IPS DF 6.9 (cell line): Measurements from ENCODE around the gene BLOC1S1.

Experiments used
- DNase-seq: peaks from one replicate; pipeline ENCODE4 v3.0.0-alpha.2; 2013; ENCODE audit warnings: low read depth, low spot score
- H3K27ac ChIP-seq: one replicate; pipeline ENCODE4 v1.5.1; 2013; ENCODE audit warnings: low read length, control low read depth
- H3K27me3 ChIP-seq: 2 replicates; pipeline ENCODE4 v1.6.1; 2013; ENCODE audit warnings: mild to moderate bottlenecking, low read length; ENCODE audit not compliant: control insufficient read depth, insufficient read depth
- H3K36me3 ChIP-seq: 2 replicates; pipeline ENCODE4 v1.6.1; 2013; ENCODE audit warnings: low read length; ENCODE audit not compliant: control insufficient read depth, insufficient read depth
- H3K4me1 ChIP-seq: 2 replicates; pipeline ENCODE4 v1.6.1; 2013; ENCODE audit warnings: low read length; ENCODE audit not compliant: control insufficient read depth, insufficient read depth
- H3K4me3 ChIP-seq: 2 replicates; pipeline ENCODE4 v1.5.1; 2013; ENCODE audit warnings: mild to moderate bottlenecking, low read length
- H3K9me3 ChIP-seq: 2 replicates; pipeline ENCODE4 v1.6.1; 2013; ENCODE audit warnings: low read length, inconsistent platforms; ENCODE audit not compliant: control insufficient read depth, insufficient read depth
- WGBS: extraction: QIAGEN DNeasy Blood & Tissue Kit; methylation state at CpG from one replicate; pipeline ENCODE4 v1.1.7; 2013; ENCODE audit warnings: mixed read lengths, missing lambda C conversion rate; ENCODE audit not compliant: insufficient read length, insufficient coverage; 5-methylcytosine and 5-hydroxymethylcytosine counted together

BLOC1S1 gene

DNA sequence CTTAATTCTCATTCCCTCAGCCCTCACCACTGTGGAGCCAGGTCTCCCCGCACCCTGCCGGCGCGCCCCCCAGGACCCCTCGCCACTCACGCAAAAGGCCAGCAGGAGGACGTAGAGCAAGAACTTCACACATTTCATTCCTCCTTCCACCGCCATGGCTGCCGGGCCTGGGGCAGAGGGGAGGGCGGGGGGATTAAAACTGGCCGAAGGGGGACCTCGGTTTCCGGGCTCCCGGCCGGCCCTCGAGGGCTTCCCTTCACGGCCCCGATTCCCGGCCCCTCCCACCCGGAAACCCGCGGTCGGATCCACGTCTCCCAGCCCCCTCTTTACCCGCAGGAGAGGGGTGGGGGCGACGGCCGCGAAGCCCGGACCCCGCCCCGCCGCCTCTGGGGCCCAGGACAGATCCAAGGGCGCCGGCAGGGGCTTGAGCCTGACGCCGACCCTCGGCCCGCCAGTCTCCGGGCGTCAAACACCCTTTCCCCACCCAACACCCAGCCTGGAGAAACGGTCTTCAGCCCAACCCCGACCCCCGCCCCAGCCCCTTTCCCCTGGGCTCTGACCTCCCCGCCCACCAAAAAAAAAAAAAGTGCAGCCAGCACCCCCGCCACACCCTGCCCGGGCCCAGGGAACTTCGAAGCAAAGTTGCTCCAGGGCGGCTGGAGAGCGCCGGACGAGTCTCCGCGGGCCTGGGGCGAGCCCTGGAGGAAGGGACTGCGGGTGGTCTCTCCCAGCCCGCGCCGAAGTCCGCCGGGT, 12.5 kb downstream of the BLOC1S1 start:
- H3K27ac ChIP-seq, result no peak overlapping the region

DNA sequence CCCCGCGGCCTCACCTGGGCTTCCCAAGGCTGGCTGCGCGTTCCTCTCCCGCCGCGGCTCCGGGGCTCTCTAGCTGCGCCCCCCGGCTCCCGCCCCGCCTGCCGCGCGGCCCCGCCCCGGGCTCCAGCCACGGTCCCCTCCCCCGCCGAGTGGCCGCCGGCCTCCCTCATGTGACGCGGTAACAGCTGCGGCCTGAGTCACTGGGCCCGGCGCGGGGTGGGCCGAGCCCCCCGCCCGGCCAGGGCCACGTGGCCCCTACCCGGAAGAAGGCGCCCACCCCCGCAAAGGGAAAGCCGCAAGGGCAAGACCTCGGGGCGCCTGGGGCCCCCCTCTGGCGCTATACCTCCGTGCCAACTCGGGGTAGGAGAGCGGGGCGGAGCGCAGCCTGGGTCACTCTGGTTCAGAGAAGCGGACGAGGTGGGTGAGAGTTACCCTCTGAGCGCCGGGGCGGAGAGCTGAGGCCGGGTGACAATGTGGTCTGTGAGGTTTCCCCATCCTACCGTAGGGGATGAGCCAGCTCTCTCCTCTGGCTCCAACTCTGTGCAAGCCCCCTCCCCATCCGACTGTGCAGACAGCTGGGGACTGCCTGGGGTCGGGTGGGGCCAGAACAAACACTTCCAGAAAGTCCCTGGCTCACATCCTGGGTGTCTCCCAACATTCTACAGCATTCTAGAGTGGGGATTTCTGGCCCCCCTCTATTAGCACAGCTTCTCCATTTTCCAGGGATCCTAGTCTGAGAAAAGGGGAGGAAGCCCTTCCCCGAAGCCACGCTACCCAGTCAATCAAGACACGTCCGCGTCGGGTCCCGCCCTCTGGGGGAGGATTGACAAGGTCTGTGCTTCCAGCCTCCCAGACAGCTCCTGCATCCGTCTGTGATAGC, 13.3 kb downstream of the BLOC1S1 start, which contains the start of gene CD63:
CD63 (minus strand) TSS at position 71 of the 880 bp plus-strand sequence. CDS start 668 bp downstream, outside the sequence.
- no peak for DNase-seq
- H3K4me3 ChIP-seq, result peak within 1 kb of the TSS; percentile 68
- 0 out of 2 replicates have a peak, but pooled peaks cover 1% of the 10 kb centered on the region for H3K4me1 ChIP-seq
- no peak within 1 kb of the TSS for H3K27ac ChIP-seq
- WGBS, result no CpG with 5 or more reads among the region's 61 CpGs
- H3K36me3 ChIP-seq, result peaks cover 5% of the 10 kb centered on the region
- H3K27me3 ChIP-seq, result no peaks in the 10 kb centered on the region
- no peaks in the 10 kb centered on the region for H3K9me3 ChIP-seq

More for the DNA sequence above, 12.5 kb downstream of the BLOC1S1 start:
- H3K4me3 ChIP-seq, result peak overlapping the region; percentile 68
- WGBS, result no CpG with 5 or more reads among the region's 61 CpGs
- no peak for DNase-seq
- H3K27me3 ChIP-seq, result no peaks in the 10 kb centered on the region
- no peaks in the 10 kb centered on the region for H3K9me3 ChIP-seq
- 0 out of 2 replicates have a peak, but pooled peaks cover 1% of the 10 kb centered on the region for H3K4me1 ChIP-seq
- peaks cover 8% of the 10 kb centered on the region for H3K36me3 ChIP-seq

DNA sequence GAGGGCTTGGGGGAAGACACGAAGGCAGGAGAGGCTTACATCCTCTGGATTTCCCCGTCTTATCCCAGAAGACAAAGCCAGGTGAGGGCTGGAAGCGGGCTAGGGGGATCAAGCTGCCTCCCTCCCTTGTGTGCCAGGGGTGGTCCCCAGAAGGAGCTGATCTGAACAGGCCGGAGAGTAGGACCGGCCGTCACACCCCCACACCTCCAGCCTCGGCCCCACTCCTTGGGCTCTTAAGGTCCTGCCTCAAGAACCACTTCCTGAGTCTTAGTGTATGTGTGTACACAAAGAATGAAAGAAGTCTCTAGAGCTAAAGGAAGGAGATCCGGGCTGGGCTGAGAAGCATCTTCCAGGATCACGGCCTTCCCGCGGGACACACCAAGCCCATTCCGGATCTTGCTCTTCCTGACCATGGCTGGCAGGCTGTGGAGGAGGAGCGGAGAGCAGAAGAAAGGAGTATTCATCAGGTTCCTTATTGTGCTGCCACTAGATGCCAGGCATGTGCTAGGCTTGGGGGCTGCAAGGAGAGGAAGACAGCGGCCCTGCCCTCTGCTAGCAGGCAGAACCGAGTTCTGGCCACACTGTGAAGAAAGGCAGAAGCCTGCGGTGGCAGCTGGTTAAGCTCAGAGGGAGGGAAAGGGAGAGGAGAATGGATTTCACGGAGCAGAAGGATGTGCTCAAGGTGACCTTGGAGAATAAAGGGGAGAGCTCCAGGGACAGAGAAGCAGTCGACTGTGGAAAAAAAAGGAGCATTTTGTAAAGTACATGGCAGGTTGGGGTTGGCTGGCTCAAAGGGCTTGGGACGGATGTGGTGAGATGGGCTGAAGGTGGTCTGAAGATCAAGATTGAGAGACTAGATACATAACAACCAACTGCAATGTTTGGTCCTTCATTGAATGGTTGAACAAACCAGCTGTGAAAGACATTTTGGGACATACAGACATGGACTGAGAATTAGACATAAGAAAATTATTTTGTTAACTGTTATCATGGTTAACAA, 14.3 kb downstream of the BLOC1S1 start:
- Histone ChIP-seq H3K27me3 (no peaks in the 10 kb centered on the region), H3K4me1 (0 out of 2 replicates have a peak, but pooled peaks cover 1% of the 10 kb centered on the region), H3K9me3 (no peaks in the 10 kb centered on the region), H3K27ac (no peak overlapping the region), H3K36me3 (peaks cover 3% of the 10 kb centered on the region; the same call in 1 of the 2 replicates), H3K4me3 (peak overlapping the region; percentile 68; the same call in 1 of the 2 replicates)
- no peak for DNase-seq
- no CpG with 5 or more reads among the region's 19 CpGs for WGBS

DNA sequence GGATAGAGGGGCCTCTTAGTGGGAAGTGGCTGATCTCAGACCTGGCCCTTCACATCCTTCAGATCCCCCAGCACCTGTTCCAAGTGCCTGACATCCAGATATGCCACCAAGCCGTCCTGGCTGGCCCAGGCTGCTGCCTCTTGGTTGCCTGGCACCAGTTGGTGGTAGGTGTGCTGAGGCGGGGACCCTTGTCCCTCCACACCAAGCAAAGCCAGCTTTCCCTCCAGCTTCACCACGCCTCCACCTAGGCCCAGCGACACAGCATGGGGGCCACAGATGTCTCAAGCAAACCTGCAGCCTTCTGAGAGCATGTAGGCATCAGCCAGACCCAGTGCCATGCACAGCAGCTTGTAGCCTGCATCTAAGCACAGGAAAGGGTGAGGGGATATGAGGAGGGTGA, 16.4 kb downstream of the BLOC1S1 start:
- WGBS, result no CpG with 5 or more reads among the region's 4 CpGs
- Histone ChIP-seq H3K36me3 (no peaks in the 10 kb centered on the region), H3K4me3 (no peak overlapping the region), H3K4me1 (peaks cover 3% of the 10 kb centered on the region; the same call in 1 of the 2 replicates), H3K27ac (no peak overlapping the region), H3K27me3 (no peaks in the 10 kb centered on the region), H3K9me3 (no peaks in the 10 kb centered on the region)
- no peak for DNase-seq

DNA sequence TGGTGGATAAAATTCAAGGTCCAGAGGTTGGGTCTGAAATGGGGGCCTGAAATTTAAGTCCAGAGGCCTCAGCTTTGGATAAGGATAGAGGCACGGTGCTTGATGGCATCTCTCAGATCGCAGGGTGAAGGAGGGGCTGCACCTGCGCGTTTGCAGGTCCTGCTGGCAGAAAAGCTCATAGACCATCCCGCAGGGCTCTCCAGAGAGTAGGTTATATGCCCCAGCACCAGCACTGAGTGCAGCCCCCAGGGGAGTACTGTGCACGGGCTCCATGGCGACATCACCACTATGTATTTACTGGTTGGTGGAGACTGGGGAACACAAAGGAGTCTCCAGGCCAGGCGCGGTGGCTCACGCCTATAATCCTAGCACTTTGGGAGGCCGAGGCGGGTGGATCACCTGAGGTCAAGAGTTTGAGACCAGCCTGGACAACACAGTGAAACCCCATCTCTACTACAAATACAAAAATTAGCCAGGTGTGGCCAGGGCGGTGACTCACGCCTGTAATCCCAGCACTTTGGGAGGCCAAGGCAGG, 17.2 kb downstream of the BLOC1S1 start:
- no CpG with 5 or more reads among the region's 14 CpGs for WGBS
- H3K36me3 ChIP-seq, result no peaks in the 10 kb centered on the region
- DNase-seq, result no peak
- H3K9me3 ChIP-seq, result no peaks in the 10 kb centered on the region
- no peaks in the 10 kb centered on the region for H3K27me3 ChIP-seq
- no peak overlapping the region for H3K4me3 ChIP-seq
- H3K4me1 ChIP-seq, result peaks cover 4% of the 10 kb centered on the region; the same call in 1 of the 2 replicates
- H3K27ac ChIP-seq, result no peak overlapping the region

DNA sequence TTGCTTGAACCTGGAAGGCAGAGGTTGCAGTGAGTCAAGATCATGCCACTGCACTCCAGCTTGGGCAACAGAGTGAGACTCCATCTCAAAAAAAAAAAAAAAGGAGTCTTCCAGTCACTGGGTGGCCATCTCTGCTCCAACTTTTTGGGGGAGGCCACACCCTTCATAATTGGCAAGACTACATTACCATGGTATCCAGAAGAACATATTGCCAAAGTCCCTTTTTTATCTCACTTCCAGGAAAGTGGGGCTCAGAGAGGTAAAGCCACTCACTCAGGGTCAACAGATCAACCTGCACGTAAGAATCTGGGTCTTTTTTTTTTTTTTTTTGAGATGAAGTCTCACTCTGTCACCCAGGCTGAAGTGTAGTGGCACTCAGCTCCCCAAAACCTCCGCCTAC, 18.0 kb downstream of the BLOC1S1 start:
- Histone ChIP-seq H3K9me3 (no peaks in the 10 kb centered on the region), H3K36me3 (no peaks in the 10 kb centered on the region), H3K27ac (no peak overlapping the region), H3K4me3 (no peak overlapping the region), H3K27me3 (no peaks in the 10 kb centered on the region), H3K4me1 (peaks cover 4% of the 10 kb centered on the region; the same call in 1 of the 2 replicates)
- DNase-seq, result no peak
- WGBS, result no CpG with 5 or more reads among the region's 2 CpGs

DNA sequence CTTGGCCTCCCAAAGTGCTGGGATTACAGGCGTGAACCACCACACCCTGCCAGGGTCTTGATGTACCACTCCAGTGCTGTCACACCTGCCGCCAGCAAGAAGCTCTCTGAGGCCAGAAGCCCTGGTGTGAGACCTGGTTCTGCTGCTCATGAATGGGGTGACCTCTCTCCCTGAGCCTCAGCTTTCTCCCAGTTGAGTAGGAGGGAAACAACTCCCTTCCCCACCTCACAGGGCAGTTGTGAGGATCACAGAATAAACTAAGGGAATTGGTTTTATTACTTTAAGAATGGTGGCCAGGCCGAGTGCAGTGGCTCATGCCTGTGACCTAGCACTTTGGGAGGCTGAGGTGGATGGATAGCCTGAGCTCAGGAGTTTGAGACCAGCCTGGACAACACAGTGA, 18.7 kb downstream of the BLOC1S1 start:
- WGBS, result no CpG with 5 or more reads among the region's 3 CpGs
- Histone ChIP-seq H3K36me3 (no peaks in the 10 kb centered on the region), H3K27me3 (no peaks in the 10 kb centered on the region), H3K9me3 (no peaks in the 10 kb centered on the region), H3K4me1 (peaks cover 4% of the 10 kb centered on the region; the same call in 1 of the 2 replicates), H3K4me3 (no peak overlapping the region), H3K27ac (no peak overlapping the region)
- DNase-seq, result no peak

DNA sequence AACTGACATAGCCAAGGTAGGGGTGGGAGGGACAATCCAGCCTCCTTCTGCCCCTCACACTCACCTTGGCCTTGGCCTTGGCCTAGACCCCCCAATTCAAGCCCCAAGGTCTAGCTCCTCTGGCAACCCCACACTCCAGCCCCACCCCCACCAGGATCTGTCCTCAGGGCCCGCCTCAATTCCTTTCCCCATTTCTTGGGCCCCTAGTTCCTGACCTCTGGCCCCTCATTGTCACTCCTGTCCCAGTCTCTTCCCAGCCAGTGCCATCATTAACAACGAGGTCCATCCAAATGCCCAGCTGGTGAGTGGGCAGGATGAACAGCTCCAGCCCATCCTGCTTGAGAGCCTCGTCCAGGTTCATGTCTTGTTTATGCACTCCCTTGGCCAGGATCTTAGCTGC, 20.2 kb downstream of the BLOC1S1 start:
- H3K9me3 ChIP-seq, result no peaks in the 10 kb centered on the region
- H3K4me1 ChIP-seq, result peaks cover 4% of the 10 kb centered on the region; the same call in 1 of the 2 replicates
- whole genome bisulfite sequencing, result no CpG with 5 or more reads among the region's 3 CpGs
- H3K4me3 ChIP-seq, result no peak overlapping the region
- H3K36me3 ChIP-seq, result no peaks in the 10 kb centered on the region
- no peak for DNase-seq
- no peaks in the 10 kb centered on the region for H3K27me3 ChIP-seq
- H3K27ac ChIP-seq, result no peak overlapping the region

DNA sequence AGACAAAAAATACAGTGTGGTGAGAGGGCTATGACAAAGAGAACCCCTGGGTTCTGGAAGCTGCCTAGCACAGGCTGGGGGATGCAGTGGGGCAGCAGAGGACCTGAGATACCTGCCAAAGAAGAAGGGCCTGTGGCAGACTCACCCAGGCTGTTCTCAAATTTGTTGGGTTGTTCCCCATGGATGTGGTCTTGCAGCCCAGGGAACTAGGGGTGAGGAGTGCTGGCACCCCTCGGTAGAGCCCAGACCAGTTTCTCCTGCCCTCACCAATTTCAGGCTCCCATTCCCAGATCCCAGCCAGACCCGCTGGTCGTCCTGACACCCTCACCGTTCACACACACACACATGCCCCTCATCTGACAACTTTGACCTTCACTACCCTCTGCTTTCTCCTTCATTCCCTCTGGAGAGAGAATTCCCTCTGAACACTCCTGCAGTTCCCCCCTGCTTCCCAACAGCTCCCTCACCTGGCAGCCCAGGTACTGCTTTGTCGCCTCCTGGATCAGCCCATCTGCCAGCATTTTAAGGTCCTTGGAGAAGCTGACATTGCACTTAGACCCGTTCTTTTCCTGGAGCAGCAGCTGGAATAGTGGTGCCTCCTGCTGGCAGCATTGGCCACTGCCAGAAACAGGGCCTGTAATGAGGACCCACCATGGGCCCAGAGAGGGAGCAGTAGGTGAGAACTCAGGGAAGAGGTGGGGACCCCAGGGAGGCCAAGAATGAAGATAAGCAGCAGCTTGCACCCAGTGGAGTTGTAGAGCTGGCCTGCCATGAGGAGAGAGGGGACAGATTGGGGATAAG, 21.1 kb downstream of the BLOC1S1 start:
- Histone ChIP-seq H3K27ac (no peak overlapping the region), H3K4me3 (no peak overlapping the region)
- peak; percentile 98 for DNase-seq

More for the DNA sequence above, 21.1 kb downstream of the BLOC1S1 start:
- Histone ChIP-seq H3K36me3 (no peaks in the 10 kb centered on the region), H3K4me1 (peaks cover 4% of the 10 kb centered on the region; the same call in 1 of the 2 replicates), H3K9me3 (no peaks in the 10 kb centered on the region), H3K27me3 (no peaks in the 10 kb centered on the region)
- no CpG with 5 or more reads among the region's 6 CpGs for WGBS
